Lung (tissue), 12 donors: ENCODE results near the gene HS6ST1. TPM values are rescaled to one million over a fixed set of nuclear protein-coding genes. Genes with fewer than 3 reads are reported as not detected.

Experiments
- ATAC-seq: fragments of 200-7000 bp; cut with Tn5 transposase; one replicate; pipeline ENCODE4 v1.9.1; 2020; ENCODE audit warnings: moderate number of reproducible peaks; ENCODE audit not compliant: insufficient read depth, low FRiP score
- DNase-seq, 3 donors: peaks; one replicate each; pipeline ENCODE4 v3.0.0-alpha.2; 2013 to 2017
- H3K27ac ChIP-seq, 2 donors: one replicate each; pipeline ENCODE4 v1.5.1; 2013; ENCODE audit warnings: mild to moderate bottlenecking in 2 of 2, moderate library complexity in 2 of 2, control low read depth in 1 of 2, inconsistent platforms in 1 of 2, low read depth in 1 of 2, low read length in 1 of 2
- H3K27me3 ChIP-seq, 3 donors: one replicate each; pipeline ENCODE4 v1.5.1; 2013; ENCODE audit warnings: low read length in 2 of 3; ENCODE audit not compliant: control insufficient read depth in 3 of 3, insufficient read depth in 3 of 3
- H3K36me3 ChIP-seq, 4 donors: one replicate each; pipeline ENCODE4 v1.5.1; 2013; ENCODE audit warnings: low read length in 4 of 4, mild to moderate bottlenecking in 1 of 4, moderate library complexity in 1 of 4; ENCODE audit not compliant: control insufficient read depth in 4 of 4, insufficient read depth in 4 of 4
- H3K4me1 ChIP-seq, 5 donors: one replicate each; pipeline ENCODE4 v1.5.1; 2013; ENCODE audit warnings: low read length in 5 of 5, mild to moderate bottlenecking in 2 of 5, moderate library complexity in 1 of 5; ENCODE audit not compliant: control insufficient read depth in 5 of 5, insufficient read depth in 5 of 5
- H3K4me3 ChIP-seq: one replicate; pipeline ENCODE4 v1.5.1; 2013; ENCODE audit warnings: mild to moderate bottlenecking, control low read depth, moderate library complexity
- H3K9ac ChIP-seq, 2 donors: one replicate each; pipeline ENCODE4 v1.5.1; 2013; ENCODE audit warnings: low read length in 2 of 2, control low read depth in 1 of 2; ENCODE audit not compliant: insufficient read depth in 1 of 2
- H3K9me3 ChIP-seq, 4 donors: one replicate each; pipeline ENCODE4 v1.5.1; 2013; ENCODE audit warnings: low read length in 3 of 4, mild to moderate bottlenecking in 1 of 4, moderate library complexity in 1 of 4; ENCODE audit not compliant: control insufficient read depth in 4 of 4, insufficient read depth in 3 of 4
- WGBS, 2 donors: extraction: QIAGEN DNeasy Blood & Tissue Kit; methylation state at CpG; one replicate each; pipeline ENCODE4 v1.1.7; 2013; 5-methylcytosine and 5-hydroxymethylcytosine counted together
- polyA plus RNA-seq, 2 donors: library from polyadenylated mRNA; stranded (reverse); fragments of 200-250 nt; gene quantifications; one replicate each; pipeline ENCODE4 v1.2.1, GENCODE V29; 2013
- total RNA-seq, 2 donors: library from RNA; depleted of rRNA in 1 of 2; stranded (reverse); fragments of >200 nt in 1 of 2; gene quantifications; one replicate each; pipeline ENCODE4 v1.2.1, GENCODE V29; 2014 to 2021
- TF ChIP-seq, protein P1 (sequence below): IDR thresholded peaks from 2 replicates; pipeline ENCODE4 v1.5.1; 2012; ENCODE audit warnings: mild to moderate bottlenecking; ENCODE audit errors: control extremely low read depth, extremely low read depth
- donor health status: control.
- donor health status: control.
- donor health status: Bipolar disorder and iron deficiency.
- donor health status: healthy.
- donor health status: DM: yes; HTN: yes; CAD: no.

Gene HS6ST1
- total and polyA plus RNA-seq, 4 donors: 15.1 to 37.7 (median 29.1) TPM

GRCh38 chr2:128300151-128301020, 18.3 kb downstream of the HS6ST1 start:
- Histone ChIP-seq H3K4me1 (peaks cover 2 to 24% (median 10%) of the 10 kb centered on the region in 5 donors), H3K36me3 (peaks cover 0 to 3% (median 1%) of the 10 kb centered on the region in 4 donors), H3K4me3 (no peak overlapping the region), H3K9ac (no peak overlapping the region), H3K27me3 (no peaks in the 10 kb centered on the region), H3K27ac (no peak overlapping the region), H3K9me3 (no peaks in the 10 kb centered on the region)
- 91% methylated on average over 23 of the region's 23 CpGs for WGBS, 2 donors
- DNase-seq: no peak
- TF ChIP-seq, protein P1, sequence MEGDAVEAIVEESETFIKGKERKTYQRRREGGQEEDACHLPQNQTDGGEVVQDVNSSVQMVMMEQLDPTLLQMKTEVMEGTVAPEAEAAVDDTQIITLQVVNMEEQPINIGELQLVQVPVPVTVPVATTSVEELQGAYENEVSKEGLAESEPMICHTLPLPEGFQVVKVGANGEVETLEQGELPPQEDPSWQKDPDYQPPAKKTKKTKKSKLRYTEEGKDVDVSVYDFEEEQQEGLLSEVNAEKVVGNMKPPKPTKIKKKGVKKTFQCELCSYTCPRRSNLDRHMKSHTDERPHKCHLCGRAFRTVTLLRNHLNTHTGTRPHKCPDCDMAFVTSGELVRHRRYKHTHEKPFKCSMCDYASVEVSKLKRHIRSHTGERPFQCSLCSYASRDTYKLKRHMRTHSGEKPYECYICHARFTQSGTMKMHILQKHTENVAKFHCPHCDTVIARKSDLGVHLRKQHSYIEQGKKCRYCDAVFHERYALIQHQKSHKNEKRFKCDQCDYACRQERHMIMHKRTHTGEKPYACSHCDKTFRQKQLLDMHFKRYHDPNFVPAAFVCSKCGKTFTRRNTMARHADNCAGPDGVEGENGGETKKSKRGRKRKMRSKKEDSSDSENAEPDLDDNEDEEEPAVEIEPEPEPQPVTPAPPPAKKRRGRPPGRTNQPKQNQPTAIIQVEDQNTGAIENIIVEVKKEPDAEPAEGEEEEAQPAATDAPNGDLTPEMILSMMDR: no peak
- no peak for ATAC-seq

- peaks cover 0 to 3% (median 1%) of the 10 kb centered on the region in 4 donors for H3K36me3 ChIP-seq
- no peak for DNase-seq
- 96 to 97% methylated on average over 10 to 11 of the region's 11 CpGs for WGBS, 2 donors
- no peaks in the 10 kb centered on the region for H3K9me3 ChIP-seq
- ATAC-seq: no peak
- TF ChIP-seq, protein P1: no peak
- no peaks in the 10 kb centered on the region for H3K27me3 ChIP-seq
- no peak overlapping the region for H3K27ac ChIP-seq
- H3K4me1 ChIP-seq: peaks cover 0 to 19% (median 2%) of the 10 kb centered on the region in 5 donors
- no peak overlapping the region for H3K4me3 ChIP-seq
- no peak overlapping the region for H3K9ac ChIP-seq
Measured at GRCh38 chr2:128299628-128300027, 19.0 kb downstream of the HS6ST1 start.

DNA sequence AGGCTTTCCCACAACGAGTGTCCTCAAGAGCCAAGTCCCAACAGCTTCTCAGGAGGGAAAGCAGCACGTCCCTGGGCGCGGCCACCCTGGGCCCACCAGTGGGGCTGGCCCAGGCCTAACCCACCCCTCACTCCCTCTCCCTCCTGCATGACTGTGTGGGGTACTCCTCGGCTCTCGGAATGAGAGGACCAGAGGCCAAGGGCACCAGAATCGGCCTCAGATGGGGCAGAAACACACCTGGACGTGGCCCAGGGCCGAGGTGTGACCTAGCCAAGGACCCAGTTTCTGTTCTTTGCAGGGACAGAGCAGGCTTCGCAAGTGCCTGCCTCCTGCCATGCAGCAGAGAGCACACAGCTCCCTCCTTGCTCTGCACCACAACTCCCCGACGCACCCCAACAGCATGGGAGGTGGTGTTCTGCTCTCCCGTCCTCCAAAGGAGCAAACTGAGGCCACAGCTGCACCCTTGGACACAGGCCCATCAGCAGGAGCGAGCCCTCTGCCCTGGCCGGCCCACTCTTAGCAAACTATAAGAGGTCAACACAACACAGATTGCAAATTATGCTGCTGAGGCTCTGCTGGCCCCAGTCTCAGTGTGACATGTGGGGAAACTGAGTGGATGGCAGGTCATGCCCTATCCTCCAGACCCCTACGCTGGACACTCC, 19.7 kb downstream of the HS6ST1 start:
- no peaks in the 10 kb centered on the region for H3K9me3 ChIP-seq
- no peak overlapping the region for H3K27ac ChIP-seq
- TF ChIP-seq, protein P1: no peak
- no peak overlapping the region for H3K4me3 ChIP-seq
- H3K9ac ChIP-seq: no peak overlapping the region
- peaks cover 0 to 3% (median 1%) of the 10 kb centered on the region in 4 donors for H3K36me3 ChIP-seq
- ATAC-seq (no peak), DNase-seq (no peak)
- 90 to 98% methylated on average over 16 of the region's 16 CpGs for WGBS, 2 donors
- H3K4me1 ChIP-seq: peaks cover 0 to 19% (median 0%) of the 10 kb centered on the region in 5 donors
- H3K27me3 ChIP-seq: no peaks in the 10 kb centered on the region
